HCT116 (cell line): ENCODE measurements around the gene GGCX. TPM values are rescaled to one million over a fixed set of nuclear protein-coding genes. Genes with fewer than 3 reads are reported as not detected.

Source experiments
- ATAC-seq: fragments of 200-7000 bp; cut with Tn5 transposase; 2 replicates; pipeline ENCODE4 v1.9.1; 2020; ENCODE audit warnings: mild to moderate bottlenecking, moderate library complexity
- BruUV-seq: library from RNA; stranded (reverse); fragments of 400-500 nt; replicated peaks from 2 replicates; lab custom pipeline; 2021; lab: Mats Ljungman, UMichigan
- CTCF ChIA-PET: fragments of 300-600 bp; sonication (Branson Sonifier 250); formaldehyde crosslinking; loops from one replicate; lab custom pipeline; 2021; ENCODE audit warnings: antibody characterized with exemption; lab: Charles Lee
- POLR2A ChIA-PET: fragments of 300-600, 350-600 bp; sonication (Branson Sonifier 250); formaldehyde crosslinking; loops from one replicate; lab custom pipeline; 2021; ENCODE audit warnings: antibody characterized with exemption; lab: Charles Lee
- RAD21 ChIA-PET, 2 experiments: fragments of 300-600 bp; sonication (Branson Sonifier 250); formaldehyde crosslinking; loops; one replicate each; lab custom pipeline; 2023; ENCODE audit warnings: low total read pairs in 2 of 2; ENCODE audit not compliant: uncharacterized antibody in 2 of 2, unreplicated experiment in 2 of 2, low non-redundant PET in 1 of 2; lab: Charles Lee
- DNase-seq: peaks from one replicate; pipeline ENCODE4 v3.0.0-alpha.2; 2010; ENCODE audit warnings: low read depth, low spot score
- H2AFZ ChIP-seq: fragments of 200-600 bp; shearing (Covaris generic), sonication (generic); 2 replicates; pipeline ENCODE4 v1.6.1; 2017; ENCODE audit warnings: low read depth, mixed run types, mixed read lengths, antibody characterized with exemption, low read length; ENCODE audit not compliant: poor library complexity, severe bottlenecking
- H3K27ac ChIP-seq: 2 replicates; pipeline ENCODE4 v1.5.1; 2012; ENCODE audit warnings: low read depth, low read length
- H3K27me3 ChIP-seq: fragments of 200-600 bp; sonication (generic); 2 replicates; pipeline ENCODE4 v1.6.1; 2016; ENCODE audit warnings: mixed run types, low read length, mixed read lengths; ENCODE audit not compliant: insufficient read depth
- H3K36me3 ChIP-seq, 2 experiments: fragments of 200-500 bp in 1 of 2; fragments of 200-600 bp in 1 of 2; sonication (Bioruptor generic) in 1 of 2; sonication (generic) in 1 of 2; 2 replicates each; pipeline versions ENCODE4 v1.5.1 to v1.6.1; 2014 to 2016; ENCODE audit warnings: low read length in 2 of 2, inconsistent platforms in 1 of 2, mixed read lengths in 1 of 2, mixed run types in 1 of 2; ENCODE audit not compliant: insufficient read depth in 2 of 2, control insufficient read depth in 1 of 2
- H3K4me1 ChIP-seq, 2 experiments: fragments of 200-600 bp in 1 of 2; sonication (generic) in 1 of 2; 2 replicates each; pipeline versions ENCODE4 v1.5.1 to v1.6.1; 2012 to 2017; ENCODE audit warnings: low read length in 2 of 2, inconsistent platforms in 1 of 2, mild to moderate bottlenecking in 1 of 2, mixed read lengths in 1 of 2, mixed run types in 1 of 2, moderate library complexity in 1 of 2; ENCODE audit not compliant: insufficient read depth in 2 of 2, control insufficient read depth in 1 of 2
- H3K4me2 ChIP-seq: fragments of 200-600 bp; sonication (generic); 2 replicates; pipeline ENCODE4 v1.6.1; 2017; ENCODE audit warnings: mixed run types, low read length, mixed read lengths
- H3K4me3 ChIP-seq, 2 experiments: fragments of 200-600 bp in 1 of 2; sonication (generic) in 1 of 2; replicated peaks in 1 of 2; 2 replicates each; pipeline ENCODE4 v1.5.1; 2011 to 2016; ENCODE audit warnings: low read length in 2 of 2, control low read depth in 1 of 2, low read depth in 1 of 2, mild to moderate bottlenecking in 1 of 2, mixed read lengths in 1 of 2, mixed run types in 1 of 2
- H3K79me2 ChIP-seq: fragments of 200-600 bp; sonication (generic); 2 replicates; pipeline ENCODE4 v1.6.1; 2017; ENCODE audit warnings: mild to moderate bottlenecking, mixed run types, low read length, moderate library complexity, mixed read lengths; ENCODE audit not compliant: insufficient read depth
- H3K9ac ChIP-seq: fragments of 200-600 bp; sonication (generic); 2 replicates; pipeline ENCODE4 v1.6.1; 2016; ENCODE audit warnings: low read length, mixed read lengths
- H3K9me2 ChIP-seq: fragments of 200-600 bp; sonication (generic), shearing (Covaris generic); 2 replicates; pipeline ENCODE4 v1.6.1; 2017; ENCODE audit warnings: mixed run types, mild to moderate bottlenecking, moderate library complexity; ENCODE audit not compliant: insufficient read depth
- H3K9me3 ChIP-seq, 2 experiments: fragments of 200-500 bp in 1 of 2; fragments of 200-600 bp in 1 of 2; sonication (Bioruptor generic) in 1 of 2; sonication (generic) in 1 of 2; 2 replicates each; pipeline ENCODE4 v1.6.1; 2014 to 2017; ENCODE audit warnings: low read length in 2 of 2, mixed read lengths in 2 of 2, inconsistent platforms in 1 of 2, low read depth in 1 of 2, mild to moderate bottlenecking in 1 of 2, mixed run types in 1 of 2, moderate library complexity in 1 of 2; ENCODE audit not compliant: control insufficient read depth in 1 of 2, insufficient read depth in 1 of 2
- H4K20me1 ChIP-seq: fragments of 200-600 bp; sonication (generic), shearing (Covaris generic); 2 replicates; pipeline ENCODE4 v1.6.1; 2017; ENCODE audit warnings: mixed run types, mild to moderate bottlenecking, moderate library complexity; ENCODE audit not compliant: insufficient read depth
- CBX3 ChIP-seq: IDR thresholded peaks from 2 replicates; pipeline ENCODE4 v1.6.1; 2012; ENCODE audit warnings: low read depth
- EGR1 ChIP-seq: IDR thresholded peaks from 2 replicates; pipeline ENCODE4 v1.6.1; 2012; ENCODE audit warnings: low read depth
- EZH2 ChIP-seq: fragments of 200-600 bp; sonication (generic); IDR thresholded peaks from 2 replicates; pipeline ENCODE4 v1.6.1; 2017; ENCODE audit warnings: antibody characterized with exemption, mixed run types
- POLR2A ChIP-seq: IDR thresholded peaks from 2 replicates; pipeline ENCODE4 v1.7.0; 2011; ENCODE audit warnings: borderline replicate concordance; ENCODE audit not compliant: insufficient read depth, insufficient read length; ENCODE audit errors: extremely low read depth
- POLR2AphosphoS5 ChIP-seq: IDR thresholded peaks from 2 replicates; pipeline ENCODE4 v1.6.1; 2011; ENCODE audit warnings: mild to moderate bottlenecking, low read depth, low read length, moderate library complexity
- SIN3A ChIP-seq: IDR thresholded peaks from 2 replicates; pipeline ENCODE4 v1.6.1; 2012; ENCODE audit warnings: low read depth
- SP1 ChIP-seq: IDR thresholded peaks from 2 replicates; pipeline ENCODE4 v1.6.1; 2012; ENCODE audit warnings: low read depth
- YY1 ChIP-seq: IDR thresholded peaks from 2 replicates; pipeline ENCODE4 v1.6.1; 2011; ENCODE audit warnings: low read length, low read depth, moderate library complexity, mild to moderate bottlenecking; ENCODE audit not compliant: insufficient replicate concordance; ENCODE audit errors: extremely low read depth
- intact Hi-C: fragments of 100-400 bp; cut with micrococcal nuclease; formaldehyde crosslinking; loops from 2 replicates; pipeline ENCODE4 v1.10.0; 2022
- total RNA-seq: library from RNA; stranded (reverse); gene quantifications from one replicate; pipeline ENCODE4 v1.2.1, GENCODE V29; 2021; ENCODE audit not compliant: unreplicated experiment
- TF ChIP-seq, protein P1 (sequence below): IDR thresholded peaks from 2 replicates; pipeline ENCODE4 v1.6.1; 2012
- TF ChIP-seq, protein P2 (sequence below): IDR thresholded peaks from 2 replicates; pipeline ENCODE4 v1.6.1; 2012

GGCX gene
- total RNA-seq, 1 experiment from 2014 or later: 43.5 TPM

DNA sequence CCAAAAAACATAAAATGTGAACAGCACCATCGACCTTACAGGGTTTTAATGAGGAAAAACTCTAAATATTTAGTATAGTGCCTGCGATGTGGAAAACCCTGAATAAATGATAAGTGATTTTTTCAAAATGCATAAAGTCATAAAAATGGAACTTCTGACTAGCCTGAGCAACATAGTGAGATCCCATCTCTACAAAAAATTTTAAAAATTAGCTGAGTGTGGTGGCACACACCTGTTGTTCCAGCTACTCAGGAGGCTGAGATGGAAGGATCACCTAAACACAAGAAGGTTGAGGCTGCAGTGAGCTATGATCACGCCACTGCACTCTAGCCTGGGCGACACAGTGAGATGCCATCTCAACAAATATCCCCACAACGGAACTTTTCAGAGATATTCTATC lies 4.2 kb downstream of the GGCX start:
- no peak overlapping the region for H3K27ac ChIP-seq
- no peak overlapping the region for H3K9ac ChIP-seq
- H2AFZ ChIP-seq: no peak overlapping the region
- ChIA-PET CTCF (interaction anchor here (1.0 to 1.1 kb wide), 2 partner anchors 13 to 561 kb away, joined by 3 to 4 read pairs; no protein-coding TSS in a partner anchor), RAD21 (no interaction called here), POLR2A (interaction anchor here (0.9 to 1.2 kb wide), 4 partner anchors 10 to 140 kb away, joined by 3 to 4 read pairs (median 4); partner anchors contain the start of gene USP39)
- intact Hi-C loops: loop anchor here (10.0 kb wide), 1 partner anchor 232 kb away; the partner anchor contains the start of gene TGOLN2
- no peaks in the 10 kb centered on the region; the same call in 1 of the 2 replicates for H4K20me1 ChIP-seq
- no TSS peak for BruUV-seq
- peaks cover 0 to 12% of the 10 kb centered on the region in 2 experiments; a peak in 3 of 4 replicates for H3K4me1 ChIP-seq
- TF ChIP-seq POLR2A (no peak), EGR1 (no peak), SP1 (no peak), YY1 (no peak), EZH2 (no peak), POLR2AphosphoS5 (no peak), SIN3A (no peak), CBX3 (no peak)
- TF ChIP-seq, protein P1, sequence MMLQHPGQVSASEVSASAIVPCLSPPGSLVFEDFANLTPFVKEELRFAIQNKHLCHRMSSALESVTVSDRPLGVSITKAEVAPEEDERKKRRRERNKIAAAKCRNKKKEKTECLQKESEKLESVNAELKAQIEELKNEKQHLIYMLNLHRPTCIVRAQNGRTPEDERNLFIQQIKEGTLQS: no peak
- TF ChIP-seq, protein P2, sequence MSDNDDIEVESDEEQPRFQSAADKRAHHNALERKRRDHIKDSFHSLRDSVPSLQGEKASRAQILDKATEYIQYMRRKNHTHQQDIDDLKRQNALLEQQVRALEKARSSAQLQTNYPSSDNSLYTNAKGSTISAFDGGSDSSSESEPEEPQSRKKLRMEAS: no peak
- H3K36me3 ChIP-seq: peaks cover 21 to 26% of the 10 kb centered on the region in 2 experiments; a peak in 3 of 4 replicates
- H3K27me3 ChIP-seq: no peaks in the 10 kb centered on the region
- H3K4me3 ChIP-seq: no peak overlapping the region
- H3K4me2 ChIP-seq: no peak overlapping the region
- H3K79me2 ChIP-seq: peaks cover 32% of the 10 kb centered on the region
- ATAC-seq (no peak), DNase-seq (no peak)
- H3K9me3 ChIP-seq: no peaks in the 10 kb centered on the region
- no peaks in the 10 kb centered on the region for H3K9me2 ChIP-seq
